GM21526 (cell line): Measurements from ENCODE around the gene GALNS.
"Not testable (repeated sequence)": the region's sequence is repeated elsewhere in the genome, so short reads cannot be mapped to it uniquely, and the experiment has no call there.

ENCODE experiments used
- ATAC-seq: cut with Tn5 transposase; IDR thresholded peaks from one replicate; pipeline ENCODE4 v1.9.1; 2021; ENCODE audit warnings: moderate library complexity; ENCODE audit not compliant: unreplicated experiment, low FRiP score

The GALNS gene

GRCh38 chr16:88839745-88840599, 16.8 kb downstream of the GALNS start:
- ATAC-seq, result no peak

DNA sequence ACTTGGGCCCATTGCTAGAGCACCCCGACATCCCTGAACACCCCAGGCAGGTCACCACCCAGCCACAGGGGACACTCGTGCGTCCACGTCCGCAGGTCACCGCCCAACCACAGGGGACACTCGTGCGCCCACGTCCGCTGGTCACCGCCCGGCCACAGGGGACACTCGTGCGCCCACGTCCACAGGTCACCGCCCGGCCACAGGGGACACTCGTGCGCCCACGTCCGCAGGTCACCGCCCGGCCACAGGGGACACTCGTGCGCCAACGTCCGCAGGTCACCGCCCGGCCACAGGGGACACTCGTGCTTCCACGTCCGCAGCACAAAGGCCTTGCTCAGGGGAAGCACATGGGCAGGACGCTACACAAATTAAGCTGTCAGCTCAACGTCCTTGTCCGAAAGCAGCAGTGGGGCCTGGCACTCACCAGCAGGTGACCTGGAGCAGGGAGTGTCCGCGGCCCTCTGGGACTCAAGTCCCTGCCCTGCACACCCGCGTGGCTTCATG, 17.7 kb downstream of the GALNS start:
- ATAC-seq, result no peak

DNA sequence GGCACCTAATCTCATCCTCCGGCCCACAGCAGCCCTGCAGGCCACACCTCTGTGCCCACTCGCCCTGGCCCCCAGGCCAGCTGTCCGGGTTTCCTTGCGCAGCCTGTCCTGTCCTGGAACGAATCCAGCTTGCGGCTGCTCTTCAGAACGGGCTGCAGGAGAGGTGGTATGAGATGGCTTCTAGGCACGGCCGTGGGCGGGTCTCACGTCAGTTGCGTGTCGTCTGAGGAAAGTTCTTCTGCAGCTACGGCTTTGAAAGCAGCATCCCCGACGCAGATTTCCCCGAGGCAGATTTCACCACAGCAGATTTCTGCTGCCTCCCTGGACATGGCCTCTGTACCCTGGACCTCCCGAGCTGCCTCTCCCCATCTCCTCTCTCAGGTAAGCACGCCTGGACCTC, 18.2 kb downstream of the GALNS start:
- no peak for ATAC-seq

- ATAC-seq, result no peak
These were observed 18.9 kb downstream of the GALNS start for GRCh38 chr16:88837806-88838205.

DNA sequence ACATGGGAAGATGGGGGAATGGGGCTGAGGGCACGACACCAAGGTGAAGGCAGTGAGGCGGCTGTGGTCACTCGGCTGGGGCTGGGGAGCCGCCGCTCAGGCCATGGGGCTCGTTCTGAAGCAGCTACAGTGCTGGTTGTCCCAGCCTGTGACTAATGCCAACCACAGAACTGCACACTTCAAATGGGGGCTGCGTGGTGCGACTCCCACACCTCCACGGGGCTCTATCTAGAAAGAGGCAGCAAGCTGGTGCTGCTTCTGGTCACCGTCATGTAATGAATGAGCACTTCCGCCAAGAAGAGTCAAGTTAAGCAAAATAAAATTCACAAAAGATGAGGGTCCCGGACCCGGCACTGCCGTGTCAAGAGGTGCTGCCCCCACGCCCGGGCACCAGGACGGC, 20.0 kb downstream of the GALNS start:
- no peak for ATAC-seq

GRCh38 chr16:88835818-88836217, 20.9 kb downstream of the GALNS start:
- ATAC-seq, result no peak

DNA sequence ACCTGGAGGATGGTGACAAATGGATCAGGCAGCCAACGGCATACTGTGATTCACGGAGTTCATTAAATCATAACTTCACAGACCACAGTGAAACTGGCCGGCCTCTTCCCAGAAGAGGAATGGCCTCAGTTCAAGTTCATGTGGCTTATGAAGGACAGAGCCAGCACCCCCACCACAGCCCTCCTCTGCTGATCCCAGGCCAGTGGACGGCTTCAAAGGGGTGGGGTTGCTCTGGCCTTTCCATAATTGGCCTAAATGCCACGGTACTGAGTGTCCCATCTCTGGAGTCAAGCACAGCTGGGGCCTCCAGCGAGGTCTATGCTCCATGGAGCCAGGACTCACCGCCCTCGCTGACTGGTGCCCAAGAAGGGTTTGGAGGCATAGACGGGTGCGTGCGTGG, 21.4 kb downstream of the GALNS start:
- ATAC-seq, result no peak

- no peak for ATAC-seq
These were observed 22.1 kb downstream of the GALNS start for GRCh38 chr16:88834670-88835069.

- no peak for ATAC-seq
These were observed 23.7 kb downstream of the GALNS start for GRCh38 chr16:88833086-88833485.

- ATAC-seq, result no peak
These were observed 24.9 kb downstream of the GALNS start for GRCh38 chr16:88831838-88832237.

DNA sequence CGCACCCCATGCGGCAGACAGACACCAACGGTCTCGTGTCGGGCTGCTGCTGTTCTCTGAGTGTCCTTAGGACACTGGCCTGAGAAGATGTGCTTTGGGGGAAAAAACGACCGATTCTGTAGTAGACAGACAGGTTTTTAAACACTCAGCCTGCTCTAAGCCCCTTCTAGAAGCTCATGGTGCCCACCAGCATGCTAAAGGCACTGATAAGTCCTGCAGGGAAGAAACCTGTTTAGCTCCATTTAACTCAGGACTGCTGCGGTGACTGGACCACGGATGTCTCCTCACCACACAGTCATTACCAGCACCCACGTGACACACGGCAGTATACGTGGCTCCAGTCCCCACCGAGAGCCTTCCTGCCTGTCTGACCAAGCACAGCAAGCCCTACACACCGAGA, 26.0 kb downstream of the GALNS start:
- ATAC-seq, result no peak

DNA sequence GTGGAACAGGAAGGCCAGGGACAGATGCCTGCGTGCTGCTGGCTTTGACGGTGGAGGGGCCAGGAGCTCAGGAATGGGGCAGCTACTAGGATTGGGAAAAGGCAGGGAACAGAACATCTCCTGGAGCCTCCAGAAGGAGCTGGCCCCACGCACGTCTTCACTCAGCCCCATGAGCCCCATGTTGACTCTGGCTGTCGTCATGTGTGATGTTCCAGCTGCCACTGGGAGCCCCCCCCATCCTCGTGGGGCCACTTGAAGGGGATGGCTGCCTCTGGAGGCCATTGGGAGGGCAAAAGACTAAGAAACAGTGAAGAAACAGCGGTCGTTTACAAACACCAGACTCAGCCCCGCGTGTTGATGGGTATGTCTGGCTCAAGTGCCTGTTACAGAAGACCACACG, 26.5 kb downstream of the GALNS start:
- no peak for ATAC-seq

- no peak for ATAC-seq
These were observed 28.0 kb downstream of the GALNS start for GRCh38 chr16:88828711-88829110.

DNA sequence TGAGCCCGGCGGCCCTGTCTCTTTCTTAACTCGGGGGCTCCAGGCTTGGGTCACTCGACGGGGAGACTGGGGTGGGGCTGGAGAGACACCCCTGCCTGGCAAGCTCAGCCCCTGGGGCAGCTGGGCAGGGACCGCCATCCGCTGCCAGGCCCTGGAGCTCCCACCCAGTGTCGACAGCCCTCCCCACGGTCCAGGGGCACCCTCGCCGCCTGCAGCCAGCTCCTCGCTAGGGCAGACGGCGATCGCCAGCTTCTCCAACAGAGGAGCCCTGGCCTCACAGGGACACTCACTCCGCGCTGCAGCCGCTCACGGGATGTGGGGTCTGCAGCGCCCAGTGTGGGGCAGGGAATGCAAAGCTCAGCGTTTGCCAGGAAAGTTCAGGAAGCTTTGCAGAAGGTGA, 29.0 kb downstream of the GALNS start:
- no peak for ATAC-seq

DNA sequence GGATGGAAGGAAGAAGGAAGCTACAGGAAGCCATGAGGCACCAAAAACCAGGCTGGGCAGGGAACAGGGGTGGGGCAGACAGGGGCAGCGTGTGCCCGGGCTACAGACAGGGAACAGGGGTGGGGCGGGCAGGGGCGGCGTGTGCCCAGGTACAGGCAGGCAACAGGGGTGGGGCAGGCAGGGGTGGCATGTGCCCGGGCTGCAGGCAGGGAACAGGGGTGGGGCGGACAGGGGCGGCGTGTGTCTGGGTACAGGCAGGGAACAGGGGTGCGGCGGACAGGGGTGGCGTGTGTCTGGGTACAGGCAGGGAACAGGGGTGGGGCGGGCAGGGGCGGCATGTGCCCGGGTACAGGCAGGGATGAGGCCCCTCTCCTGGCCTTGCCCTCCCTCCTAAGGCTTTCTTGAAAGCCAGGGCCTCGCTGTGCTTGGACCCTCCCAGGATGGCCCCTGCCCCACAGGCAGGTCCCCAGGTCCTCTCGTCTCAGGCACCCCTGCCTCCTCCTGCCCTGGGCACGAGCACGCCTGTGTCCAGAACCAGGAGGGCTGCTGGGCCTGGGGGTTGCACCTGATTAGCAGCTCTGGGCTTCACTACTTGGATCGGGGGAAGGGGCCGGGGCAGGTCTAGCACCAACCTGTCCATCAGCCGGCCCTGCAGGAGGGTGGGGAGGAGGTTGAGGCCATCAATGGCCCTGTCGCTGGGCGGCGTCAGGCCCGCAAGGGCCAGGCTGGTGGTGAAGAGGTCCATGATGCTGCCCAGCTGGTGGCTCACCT, 30.5 kb downstream of the GALNS start:
- ATAC-seq, result no peak

- no peak for ATAC-seq
These were observed 31.6 kb downstream of the GALNS start for GRCh38 chr16:88825146-88825545.

DNA sequence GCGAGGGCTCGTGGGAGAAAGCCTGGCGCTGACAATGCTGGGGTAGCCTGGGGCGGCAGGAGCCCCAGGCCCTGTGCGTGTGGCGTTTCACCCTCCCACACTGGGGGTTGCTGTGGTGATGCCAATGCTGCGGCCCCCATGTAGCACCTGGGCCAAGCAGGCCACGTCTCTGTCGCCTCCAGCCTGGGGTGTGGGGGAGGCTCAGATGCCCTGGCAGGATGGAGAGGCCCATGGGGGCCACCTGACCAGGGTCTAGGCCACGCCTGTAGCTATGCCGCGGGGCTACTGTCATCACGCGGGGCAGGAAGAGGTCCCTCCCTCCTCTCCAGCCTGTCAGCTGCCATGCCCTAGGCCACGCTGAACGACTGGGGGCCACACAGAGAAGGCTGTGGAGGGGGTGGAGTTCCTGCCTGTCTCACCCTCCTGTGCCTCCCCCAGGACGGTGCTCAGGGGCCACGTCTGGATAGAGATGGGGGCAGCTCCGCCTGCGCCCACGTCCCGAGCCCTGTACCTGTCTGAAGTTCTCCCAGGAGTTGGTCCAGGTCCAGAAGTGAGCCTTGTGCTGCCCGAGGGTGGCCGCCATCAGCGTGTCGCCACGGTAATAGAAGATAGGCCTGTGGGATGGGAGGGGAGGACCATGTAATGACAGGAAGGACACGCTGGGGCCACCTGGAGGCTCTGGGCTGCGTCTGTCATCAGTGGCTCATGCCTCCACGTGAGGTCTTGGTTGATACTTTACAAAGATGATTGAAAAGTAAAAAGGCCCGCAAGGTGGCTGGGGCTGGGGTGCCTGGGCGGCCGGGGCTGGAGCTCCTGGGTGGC, 32.3 kb downstream of the GALNS start:
- no peak for ATAC-seq

- ATAC-seq, result not testable (repeated sequence)
These were observed 33.1 kb downstream of the GALNS start for GRCh38 chr16:88823646-88824045.

DNA sequence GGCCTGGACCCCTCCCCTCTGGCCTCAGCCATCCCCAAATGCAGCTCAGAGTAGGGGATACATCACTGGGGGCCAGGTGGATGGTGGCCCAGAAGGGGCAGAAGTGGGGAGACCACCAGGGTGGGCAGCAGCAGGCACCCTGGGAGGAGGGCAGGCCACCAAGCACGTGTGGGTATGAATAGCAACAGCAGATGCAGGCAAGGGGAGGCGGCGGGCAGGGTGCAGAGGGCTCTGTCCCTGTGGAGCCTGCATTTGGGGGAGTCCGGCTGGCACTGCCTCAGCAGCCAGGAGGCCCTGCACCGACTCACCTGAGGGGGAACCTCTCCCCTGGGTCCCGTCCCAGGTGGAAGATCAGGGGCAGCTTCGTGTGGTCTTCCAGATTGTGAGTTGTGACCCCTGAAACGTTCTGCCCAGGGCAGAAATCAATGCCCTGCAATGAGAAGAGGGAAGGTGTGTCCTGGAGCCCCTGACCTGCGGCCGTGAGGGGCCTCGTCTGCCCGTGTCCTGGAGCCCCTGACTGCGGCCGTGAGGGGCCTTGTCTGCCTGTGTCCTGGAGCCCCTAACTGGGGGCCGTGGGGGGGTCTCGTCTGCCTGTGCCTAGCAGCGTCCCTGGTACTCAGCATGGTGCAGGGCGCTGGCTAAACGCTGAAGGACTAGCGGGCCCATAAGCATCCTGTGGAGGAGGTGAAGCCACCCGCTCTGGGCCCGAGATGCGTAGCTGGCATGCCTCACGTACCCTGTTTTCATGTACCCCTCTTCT, 34.3 kb downstream of the GALNS start:
- no peak for ATAC-seq

DNA sequence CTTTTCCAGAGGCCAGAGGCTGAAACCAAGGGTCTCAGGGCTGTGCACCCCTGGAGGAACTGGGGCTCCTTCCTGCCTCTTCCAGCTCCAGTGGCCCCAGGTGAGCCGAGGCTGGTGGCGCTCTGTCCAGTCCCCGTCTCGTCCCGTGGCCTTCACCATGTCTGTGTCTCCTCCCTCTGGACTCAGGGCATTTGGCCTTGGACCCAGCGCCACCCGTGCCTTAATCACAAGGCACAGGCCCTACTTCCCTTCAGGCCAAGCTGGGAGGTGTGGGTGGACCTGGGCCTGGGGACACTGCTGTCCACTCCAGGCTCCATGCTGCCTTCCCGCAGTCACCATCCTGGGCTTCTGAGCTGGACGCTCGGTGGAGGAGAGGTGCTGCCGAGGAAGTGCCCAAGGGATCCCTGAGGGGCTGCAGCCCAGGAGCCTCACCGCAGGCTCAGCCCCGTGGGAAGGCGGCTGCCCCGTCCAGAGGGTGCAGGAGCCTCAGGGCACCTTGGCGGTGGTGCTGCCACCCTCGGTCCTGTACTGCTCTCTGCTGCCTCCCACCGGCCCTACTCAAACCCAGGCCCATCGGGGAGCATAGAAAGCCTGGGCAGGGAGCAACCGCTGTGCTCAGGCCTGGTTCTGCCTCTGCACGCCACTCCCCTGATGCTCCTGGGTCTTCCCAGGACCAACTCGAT, 35.4 kb downstream of the GALNS start:
- ATAC-seq, result no peak
